GM12892 (cell line): ENCODE data around the gene ZYG11A.

Experiments used
- DNase-seq: peaks from one replicate; pipeline ENCODE4 v3.0.0; 2011; ENCODE audit not compliant: insufficient read length
- FAIRE-seq: peaks from 2 replicates; lab custom pipeline; 2011; peaks lifted over from hg19 to GRCh38; lab: Jason Lieb, UNC
- POLR2A ChIP-seq: IDR thresholded peaks from 2 replicates; pipeline ENCODE4 v1.6.1; 2011; ENCODE audit warnings: low read depth, low read length, control low read depth
- POLR2AphosphoS5 ChIP-seq: IDR thresholded peaks from 2 replicates; pipeline ENCODE4 v1.6.1; 2011; ENCODE audit warnings: low read depth, low read length, control low read depth
- TAF1 ChIP-seq: IDR thresholded peaks from 2 replicates; pipeline ENCODE4 v1.6.1; 2011; ENCODE audit warnings: low read depth, mild to moderate bottlenecking, control low read depth, low read length, borderline replicate concordance

ZYG11A gene

GRCh38 chr1:52926864-52927211, 84.3 kb downstream of the ZYG11A start:
- TF ChIP-seq TAF1 = no peak
- no peak for TF ChIP-seq POLR2AphosphoS5
- no peak for TF ChIP-seq POLR2A
- DNase-seq (no peak), FAIRE-seq (no peak)

GRCh38 chr1:52927212-52928014, 84.9 kb downstream of the ZYG11A start, which contains the start of gene SCP2:
TSS of gene SCP2 (plus strand) at chr1:52927276. CDS start at chr1:52927397, 121 bp downstream.
- TF ChIP-seq POLR2A (peak; percentile 63; the same call in 1 of the 2 replicates), POLR2AphosphoS5 (no peak), TAF1 (no peak)
- peak; percentile 75 for DNase-seq
- FAIRE-seq = peak; percentile 61

- FAIRE-seq (peak; percentile 38), DNase-seq (no peak)
- TF ChIP-seq POLR2AphosphoS5 (no peak), TAF1 (no peak), POLR2A (no peak)
Observed at GRCh38 chr1:52928015-52928404, 85.5 kb downstream of the ZYG11A start.

GRCh38 chr1:52929019-52929418, 86.5 kb downstream of the ZYG11A start:
- FAIRE-seq = no peak
- DNase-seq = no peak
- TF ChIP-seq TAF1 (no peak), POLR2AphosphoS5 (no peak), POLR2A (no peak)

- no peak for DNase-seq
- no peak for TF ChIP-seq POLR2AphosphoS5
- TF ChIP-seq POLR2A = no peak
- no peak for TF ChIP-seq TAF1
- FAIRE-seq = no peak
Observed at GRCh38 chr1:52937433-52938182, 95.0 kb downstream of the ZYG11A start.

- TF ChIP-seq TAF1 = no peak
- TF ChIP-seq POLR2A = no peak
- TF ChIP-seq POLR2AphosphoS5 = no peak
- FAIRE-seq (peak; percentile 36), DNase-seq (no peak)
Observed at GRCh38 chr1:52938183-52938451, 95.6 kb downstream of the ZYG11A start.

GRCh38 chr1:52943876-52944416, 101.4 kb downstream of the ZYG11A start:
- DNase-seq = no peak
- FAIRE-seq = no peak
- no peak for TF ChIP-seq POLR2A
- no peak for TF ChIP-seq POLR2AphosphoS5

GRCh38 chr1:52944566-52944965, 102.0 kb downstream of the ZYG11A start:
- DNase-seq = no peak
- no peak for TF ChIP-seq POLR2A
- no peak for TF ChIP-seq POLR2AphosphoS5
- no peak for TF ChIP-seq TAF1
- no peak for FAIRE-seq
